Peyer's patch (tissue), 4 donors: ENCODE data around the gene CHCHD4. TPM values are rescaled to one million over a fixed set of nuclear protein-coding genes. Genes with fewer than 3 reads are reported as not detected.
"Not testable (repeated sequence)": the region's sequence is repeated elsewhere in the genome, so short reads cannot be mapped to it uniquely, and the experiment has no call there.

Experiments
- DNase-seq, 3 donors: peaks; one replicate each; pipeline ENCODE4 v3.0.0-alpha.2; 2017 to 2019
- H3K27ac ChIP-seq, 4 donors: fragments of 200-600 bp; sonication (generic); one replicate each; pipeline ENCODE4 v1.5.1; 2016 to 2019
- H3K27me3 ChIP-seq, 2 donors: fragments of 200-600 bp; sonication (generic); one replicate each; pipeline ENCODE4 v1.5.1; 2019
- H3K36me3 ChIP-seq, 3 donors: fragments of 200-600 bp; sonication (generic); one replicate each; pipeline ENCODE4 v1.5.1; 2016 to 2019
- H3K4me1 ChIP-seq, 4 donors: fragments of 200-600 bp; sonication (generic); one replicate each; pipeline ENCODE4 v1.5.1; 2016 to 2019
- H3K4me3 ChIP-seq, 4 donors: fragments of 200-600 bp; sonication (generic); 1 replicate in 3 of 4; 2 replicates in 1 of 4; pipeline ENCODE4 v1.5.1; 2016 to 2019; ENCODE audit warnings: mild to moderate bottlenecking in 1 of 4
- H3K9me3 ChIP-seq, 4 donors: fragments of 200-600 bp; sonication (generic); one replicate each; pipeline ENCODE4 v1.5.1; 2016 to 2019; ENCODE audit warnings: mild to moderate bottlenecking in 1 of 4
- POLR2A ChIP-seq, 2 donors: fragments of 450-650 bp; IDR thresholded peaks; one replicate each; pipeline ENCODE4 v1.5.1; 2017; ENCODE audit warnings: antibody characterized with exemption in 2 of 2, mild to moderate bottlenecking in 2 of 2, moderate library complexity in 2 of 2
- total RNA-seq, 4 donors: library from RNA; depleted of rRNA; stranded (reverse); fragments of >200 nt; gene quantifications; one replicate each; pipeline ENCODE4 v1.1.0, GENCODE V29; 2016
- TF ChIP-seq, protein P1 (sequence below), 6 experiments: fragments of 450-650 bp in 4 of 6; fragments of 200-600 bp in 2 of 6; sonication (generic) in 1 of 6; IDR thresholded peaks; one replicate each; pipeline ENCODE4 v1.5.1; 2017 to 2019; ENCODE audit warnings: antibody characterized with exemption in 6 of 6, mild to moderate bottlenecking in 3 of 6, moderate library complexity in 1 of 6

Gene CHCHD4
- total RNA-seq, 4 donors from 2014 or later: 10.7 to 15.7 (median 11.6) TPM

DNA sequence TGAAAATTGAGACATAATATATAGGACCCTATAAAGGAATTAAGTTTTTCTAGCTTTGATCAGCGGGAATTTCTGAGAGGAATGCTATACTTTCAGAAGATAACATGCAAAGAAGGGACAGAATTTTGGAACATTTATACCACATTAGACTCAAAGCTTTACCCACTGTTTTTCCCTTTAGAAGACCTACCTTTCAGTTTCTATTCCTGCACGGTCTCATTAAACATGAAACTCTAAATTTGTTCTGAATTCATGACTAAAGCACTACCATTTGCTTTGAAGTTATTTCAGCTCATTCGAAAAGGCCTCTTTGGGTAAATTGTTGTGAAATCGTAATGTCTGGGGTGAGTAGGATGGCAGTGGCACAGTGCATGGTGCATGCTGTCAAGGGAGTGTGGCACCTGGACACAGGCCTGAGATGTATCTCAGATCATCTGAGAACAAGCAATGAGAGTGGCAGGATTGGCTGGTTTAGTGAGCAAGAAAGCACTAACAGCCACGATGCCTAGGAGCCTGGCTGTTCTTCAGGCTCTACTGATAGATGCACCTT is 42.5 kb downstream of the CHCHD4 start:
- H3K27me3 ChIP-seq: no peaks in the 10 kb centered on the region

DNA sequence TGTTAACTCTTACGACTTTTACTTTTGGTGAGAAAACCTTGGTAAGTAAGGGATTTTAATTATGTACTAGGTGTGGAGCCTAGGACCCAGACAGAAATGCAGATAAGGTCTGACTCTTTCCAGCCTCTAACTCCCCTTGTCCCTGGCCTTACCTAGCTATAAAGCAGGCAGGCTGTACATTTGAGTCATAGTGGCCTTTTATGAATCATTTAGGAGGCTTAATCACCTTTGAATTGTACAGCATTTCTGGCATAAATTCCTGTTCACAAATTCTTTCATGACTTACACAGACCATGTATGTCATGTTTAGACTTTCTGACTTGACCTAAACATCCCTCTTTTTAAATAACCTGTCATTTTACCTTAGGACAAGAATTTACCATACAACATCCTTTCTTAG is 47.4 kb downstream of the CHCHD4 start:
- H3K4me3 ChIP-seq: no peak overlapping the region
- no peaks in the 10 kb centered on the region for H3K36me3 ChIP-seq
- TF ChIP-seq, protein P1, sequence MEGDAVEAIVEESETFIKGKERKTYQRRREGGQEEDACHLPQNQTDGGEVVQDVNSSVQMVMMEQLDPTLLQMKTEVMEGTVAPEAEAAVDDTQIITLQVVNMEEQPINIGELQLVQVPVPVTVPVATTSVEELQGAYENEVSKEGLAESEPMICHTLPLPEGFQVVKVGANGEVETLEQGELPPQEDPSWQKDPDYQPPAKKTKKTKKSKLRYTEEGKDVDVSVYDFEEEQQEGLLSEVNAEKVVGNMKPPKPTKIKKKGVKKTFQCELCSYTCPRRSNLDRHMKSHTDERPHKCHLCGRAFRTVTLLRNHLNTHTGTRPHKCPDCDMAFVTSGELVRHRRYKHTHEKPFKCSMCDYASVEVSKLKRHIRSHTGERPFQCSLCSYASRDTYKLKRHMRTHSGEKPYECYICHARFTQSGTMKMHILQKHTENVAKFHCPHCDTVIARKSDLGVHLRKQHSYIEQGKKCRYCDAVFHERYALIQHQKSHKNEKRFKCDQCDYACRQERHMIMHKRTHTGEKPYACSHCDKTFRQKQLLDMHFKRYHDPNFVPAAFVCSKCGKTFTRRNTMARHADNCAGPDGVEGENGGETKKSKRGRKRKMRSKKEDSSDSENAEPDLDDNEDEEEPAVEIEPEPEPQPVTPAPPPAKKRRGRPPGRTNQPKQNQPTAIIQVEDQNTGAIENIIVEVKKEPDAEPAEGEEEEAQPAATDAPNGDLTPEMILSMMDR (IDR thresholded peaks at IDR 0.05): no peak
- TF ChIP-seq POLR2A (IDR thresholded peaks at IDR 0.05): no peak
- no peaks in the 10 kb centered on the region for H3K27me3 ChIP-seq
- no peak overlapping the region for H3K27ac ChIP-seq
- H3K9me3 ChIP-seq: no peaks in the 10 kb centered on the region
- no peaks in the 10 kb centered on the region for H3K4me1 ChIP-seq
- no peak for DNase-seq

More for the DNA sequence above, 42.5 kb downstream of the CHCHD4 start:
- no peak for DNase-seq
- TF ChIP-seq, protein P1 (IDR thresholded peaks at IDR 0.05): no peak
- no peaks in the 10 kb centered on the region for H3K9me3 ChIP-seq
- no peaks in the 10 kb centered on the region for H3K4me1 ChIP-seq
- H3K36me3 ChIP-seq: no peaks in the 10 kb centered on the region
- no peak overlapping the region for H3K4me3 ChIP-seq
- H3K27ac ChIP-seq: no peak overlapping the region

DNA sequence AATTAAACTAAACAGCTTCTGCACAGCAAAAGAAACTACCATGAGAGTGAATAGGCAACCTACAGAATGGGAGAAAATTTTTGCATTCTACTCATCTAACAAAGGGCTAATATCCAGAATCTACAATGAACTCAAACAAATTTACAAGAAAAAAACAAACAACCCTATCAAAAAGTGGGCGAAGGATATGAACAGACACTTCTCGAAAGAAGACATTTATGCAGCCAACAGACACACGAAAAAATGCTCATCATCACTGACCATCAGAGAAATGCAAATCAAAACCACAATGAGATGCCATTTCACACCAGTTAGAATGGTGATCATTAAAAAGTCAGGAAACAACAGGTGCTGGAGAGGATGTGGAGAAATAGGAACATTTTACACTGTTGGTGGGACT is 49.4 kb downstream of the CHCHD4 start:
- H3K4me3 ChIP-seq, H3K36me3 ChIP-seq, H3K4me1 ChIP-seq, H3K27me3 ChIP-seq, H3K27ac ChIP-seq, DNase-seq, H3K9me3 ChIP-seq: not testable (repeated sequence)

DNA sequence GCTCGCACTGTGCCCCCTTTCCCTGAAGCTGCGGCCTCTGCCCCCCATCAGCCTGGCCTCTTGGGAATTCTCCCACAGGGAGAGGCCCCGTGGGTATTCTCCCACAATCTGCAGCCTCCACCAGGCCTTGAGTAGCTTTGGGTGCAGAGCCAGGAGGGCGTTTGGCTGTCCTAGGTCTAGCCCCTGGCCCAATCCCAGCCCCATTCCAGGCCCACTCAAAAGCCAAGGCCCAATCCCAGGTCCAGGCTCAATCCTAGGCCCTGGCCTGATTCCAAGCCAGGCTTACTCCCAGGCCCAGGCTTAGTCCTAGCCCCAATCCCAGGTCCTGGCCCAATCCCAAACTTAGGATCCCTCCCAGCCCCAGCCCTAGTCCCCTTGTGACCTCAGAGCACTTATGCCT is 59.8 kb downstream of the CHCHD4 start:
- DNase-seq: no peak
- Histone ChIP-seq H3K4me3 (no peak overlapping the region), H3K27ac (no peak overlapping the region), H3K36me3 (no peaks in the 10 kb centered on the region), H3K4me1 (no peaks in the 10 kb centered on the region), H3K27me3 (no peaks in the 10 kb centered on the region), H3K9me3 (no peaks in the 10 kb centered on the region)
- TF ChIP-seq POLR2A (IDR thresholded peaks at IDR 0.05): no peak
- TF ChIP-seq, protein P1 (IDR thresholded peaks at IDR 0.05): no peak

DNA sequence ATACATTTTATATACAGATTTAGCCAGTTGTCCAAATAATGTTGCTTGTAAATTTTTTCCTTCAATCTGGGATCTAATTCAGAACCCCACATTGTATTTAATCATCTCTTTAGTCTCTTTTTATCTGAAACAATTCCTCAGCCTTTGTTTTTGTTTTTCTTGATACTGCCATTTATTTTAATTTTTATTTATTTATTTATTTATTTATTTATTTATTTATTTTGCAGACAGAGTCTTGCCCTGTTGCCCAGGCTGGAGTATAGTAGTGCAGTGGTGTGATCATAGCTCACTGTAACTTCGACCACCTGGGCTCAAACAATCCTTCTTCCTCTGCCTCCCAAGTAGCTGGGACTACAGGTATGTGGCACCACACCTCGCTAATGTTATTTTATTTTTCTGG is 61.5 kb downstream of the CHCHD4 start:
- DNase-seq: no peak
- Histone ChIP-seq H3K9me3 (no peaks in the 10 kb centered on the region), H3K4me3 (no peak overlapping the region), H3K4me1 (no peaks in the 10 kb centered on the region), H3K27ac (no peak overlapping the region), H3K27me3 (no peaks in the 10 kb centered on the region), H3K36me3 (no peaks in the 10 kb centered on the region)
- TF ChIP-seq, protein P1 (IDR thresholded peaks at IDR 0.05): no peak
- TF ChIP-seq POLR2A (IDR thresholded peaks at IDR 0.05): no peak

Other genes with a start within 250 kb of the CHCHD4 start
- gene WNT7A, start 244.8 kb downstream of the CHCHD4 start, total RNA-seq: not detected
- gene TMEM43, start 182 bp upstream of the CHCHD4 start, total RNA-seq: 10 to 100 TPM; 26.6 to 56.5 (median 40.3) TPM
- 10 to 100 TPM; 46.1 to 88.3 (median 78.6) TPM for gene XPC, start 53.7 kb upstream of the CHCHD4 start, total RNA-seq
- 10 to 100 TPM in 1 of 4 donors, 1 to 10 TPM in 3; 4.6 to 10.7 (median 7.0) TPM for gene LSM3, start 53.9 kb upstream of the CHCHD4 start, total RNA-seq